IMR-90 (cell line): ENCODE results near the gene PEX19. TPM values are rescaled to one million over a fixed set of nuclear protein-coding genes. Genes with fewer than 3 reads are reported as not detected.

Experiments
- ATAC-seq: fragments of 200-7000 bp; cut with Tn5 transposase; 2 replicates; pipeline ENCODE4 v1.9.1; 2020; ENCODE audit warnings: low read depth, mild to moderate bottlenecking, moderate library complexity
- BruUV-seq: library from RNA; stranded (reverse); fragments of 400-500 nt; replicated peaks from 2 replicates; lab custom pipeline; 2021; lab: Mats Ljungman, UMichigan
- CTCF ChIA-PET: fragments of 300-600 bp; formaldehyde crosslinking; extraction: SDS; loops from one replicate; lab custom pipeline; 2021; ENCODE audit warnings: antibody characterized with exemption; lab: Yijun Ruan, JAX
- POLR2A ChIA-PET: fragments of 300-600 bp; sonication (Branson Sonifier 250); formaldehyde crosslinking; loops from one replicate; lab custom pipeline; 2022; ENCODE audit warnings: antibody characterized with exemption; ENCODE audit not compliant: unreplicated experiment; lab: Charles Lee
- DNase-seq: peaks from one replicate; pipeline ENCODE4 v3.0.0; 2013
- H2AFZ ChIP-seq: replicated peaks from 2 replicates; pipeline ENCODE3; 2013; ENCODE audit warnings: low read length, mild to moderate bottlenecking; ENCODE audit not compliant: poor library complexity
- H2AK5ac ChIP-seq: 2 replicates; pipeline ENCODE4 v1.6.1; 2013; ENCODE audit warnings: low read depth, low read length, inconsistent platforms
- H2AK9ac ChIP-seq: replicated peaks from 2 replicates; pipeline ENCODE3; 2013; ENCODE audit warnings: mild to moderate bottlenecking, low read depth, low read length, moderate library complexity; ENCODE audit not compliant: poor library complexity
- H2BK120ac ChIP-seq: 2 replicates; pipeline ENCODE4 v1.6.1; 2013; ENCODE audit warnings: low read depth, low read length, inconsistent platforms
- H2BK15ac ChIP-seq: 3 replicates; pipeline ENCODE4 v1.6.1; 2013; ENCODE audit warnings: low read depth, low read length, inconsistent platforms
- H2BK20ac ChIP-seq: 2 replicates; pipeline ENCODE4 v1.6.1; 2013; ENCODE audit warnings: low read depth, mild to moderate bottlenecking, inconsistent platforms, low read length, moderate library complexity
- H2BK5ac ChIP-seq: 2 replicates; pipeline ENCODE4 v1.6.1; 2013; ENCODE audit warnings: mild to moderate bottlenecking, low read depth, low read length, inconsistent platforms; ENCODE audit not compliant: poor library complexity, severe bottlenecking
- H3K14ac ChIP-seq: replicated peaks from 2 replicates; pipeline ENCODE4 v1.6.1; 2013; ENCODE audit warnings: low read depth, low read length, inconsistent platforms
- H3K18ac ChIP-seq: 2 replicates; pipeline ENCODE4 v1.6.1; 2013; ENCODE audit warnings: low read depth, low read length, control low read depth
- H3K23ac ChIP-seq: 2 replicates; pipeline ENCODE4 v1.6.1; 2013; ENCODE audit warnings: low read depth, low read length, inconsistent platforms
- H3K27ac ChIP-seq: 2 replicates; pipeline ENCODE4 v1.5.1; 2013; ENCODE audit warnings: mild to moderate bottlenecking, control low read depth, low read length; ENCODE audit not compliant: insufficient read depth
- H3K27me3 ChIP-seq: 2 replicates; pipeline ENCODE4 v1.6.1; 2013; ENCODE audit warnings: low read length; ENCODE audit not compliant: control insufficient read depth, insufficient read depth
- H3K36me3 ChIP-seq: 2 replicates; pipeline ENCODE4 v1.6.1; 2013; ENCODE audit warnings: low read length, mixed read lengths; ENCODE audit not compliant: control insufficient read depth, insufficient read depth
- H3K4ac ChIP-seq: 2 replicates; pipeline ENCODE4 v1.6.1; 2013; ENCODE audit warnings: low read depth, low read length, inconsistent platforms
- H3K4me1 ChIP-seq: 2 replicates; pipeline ENCODE4 v1.6.1; 2013; ENCODE audit warnings: low read length, mixed read lengths; ENCODE audit not compliant: control insufficient read depth, insufficient read depth
- H3K4me2 ChIP-seq: 2 replicates; pipeline ENCODE4 v1.6.1; 2013; ENCODE audit warnings: low read depth, mild to moderate bottlenecking, control low read depth, low read length, moderate library complexity
- H3K4me3 ChIP-seq: 2 replicates; pipeline ENCODE4 v1.5.1; 2013; ENCODE audit warnings: low read depth, mild to moderate bottlenecking, control low read depth, low read length, moderate library complexity; ENCODE audit not compliant: insufficient read depth
- H3K56ac ChIP-seq: 2 replicates; pipeline ENCODE4 v1.6.1; 2013; ENCODE audit warnings: low read length, inconsistent platforms; ENCODE audit not compliant: insufficient read depth; ENCODE audit errors: extremely low read depth
- H3K79me1 ChIP-seq, 2 experiments: 2 replicates each; pipeline ENCODE4 v1.6.1; 2013; ENCODE audit warnings: low read length in 2 of 2, inconsistent platforms in 1 of 2, low read depth in 1 of 2
- H3K9ac ChIP-seq: 2 replicates; pipeline ENCODE4 v1.6.1; 2013; ENCODE audit warnings: low read depth, low read length, control low read depth
- H3K9me1 ChIP-seq: 2 replicates; pipeline ENCODE4 v1.6.1; 2013; ENCODE audit warnings: low read length, inconsistent platforms; ENCODE audit not compliant: insufficient read depth
- H3K9me3 ChIP-seq: 2 replicates; pipeline ENCODE4 v1.6.1; 2013; ENCODE audit warnings: low read length; ENCODE audit not compliant: control insufficient read depth, insufficient read depth
- H4K20me1 ChIP-seq: 2 replicates; pipeline ENCODE4 v1.6.1; 2013; ENCODE audit warnings: low read length, inconsistent platforms; ENCODE audit not compliant: insufficient read depth
- H4K5ac ChIP-seq: 2 replicates; pipeline ENCODE4 v1.6.1; 2013; ENCODE audit warnings: mild to moderate bottlenecking, low read depth, low read length, control low read depth
- H4K8ac ChIP-seq, 2 experiments: 2 replicates each; pipeline ENCODE4 v1.6.1; 2013; ENCODE audit warnings: low read depth in 2 of 2, low read length in 2 of 2, control low read depth in 1 of 2, inconsistent platforms in 1 of 2
- H4K91ac ChIP-seq: 2 replicates; pipeline ENCODE4 v1.6.1; 2013; ENCODE audit warnings: low read depth, low read length, inconsistent platforms; ENCODE audit not compliant: insufficient read depth
- CHD1 ChIP-seq: IDR thresholded peaks from 2 replicates; pipeline ENCODE4 v1.6.1; 2012; ENCODE audit warnings: low read depth, low read length, improper control_type of control experiment
- FOS ChIP-seq: fragments of 150-350 bp; IDR thresholded peaks from 2 replicates; pipeline ENCODE4 v1.6.1; 2016; ENCODE audit warnings: low read depth, low read length
- MAFK ChIP-seq: IDR thresholded peaks from 2 replicates; pipeline ENCODE4 v1.6.1; 2012; ENCODE audit warnings: low read depth, low read length, improper control_type of control experiment
- MAZ ChIP-seq: IDR thresholded peaks from 2 replicates; pipeline ENCODE4 v1.6.1; 2012; ENCODE audit warnings: low read depth, mild to moderate bottlenecking, low read length, improper control_type of control experiment, moderate library complexity, borderline replicate concordance
- USF2 ChIP-seq: fragments of 150-350 bp; IDR thresholded peaks from 2 replicates; pipeline ENCODE4 v1.6.1; 2017; ENCODE audit warnings: mild to moderate bottlenecking, antibody characterized with exemption, low read length, low read depth
- WGBS, 2 experiments: methylation state at CpG; one replicate each; pipeline versions ENCODE4 v1.1.5 to v1.1.7; 2013; ENCODE audit warnings: missing lambda C conversion rate in 2 of 2; ENCODE audit not compliant: insufficient read length in 1 of 2; ENCODE audit errors: extremely low coverage in 2 of 2; 5-methylcytosine and 5-hydroxymethylcytosine counted together
- dilution Hi-C: fragments of 300-500 bp; cut with HindIII; formaldehyde crosslinking; loops from one replicate; pipeline ENCODE4 v1.14.3; 2018; ENCODE audit warnings: low sequenced_read_pairs; ENCODE audit not compliant: unreplicated experiment
- in situ Hi-C: fragments of 300-500 bp; cut with MboI; formaldehyde crosslinking; loops from 3 replicates; pipeline ENCODE4 v1.14.3; 2019; ENCODE audit warnings: low sequenced_read_pairs, inconsistent platforms, mixed read lengths
- intact Hi-C: fragments of 100-400 bp; cut with micrococcal nuclease; formaldehyde crosslinking; loops from 2 replicates; pipeline ENCODE4 v1.10.0; 2022
- polyA plus RNA-seq, 3 experiments: library from polyadenylated mRNA; depleted of rRNA; stranded (reverse); fragments of >200 nt; gene quantifications; 2 replicates each; pipeline ENCODE4 v1.2.3, GENCODE V29; 2012; ENCODE audit warnings: low replicate concordance in 1 of 3
- total RNA-seq: library from RNA; depleted of rRNA; stranded (reverse); fragments of >200 nt; gene quantifications from 2 replicates; pipeline ENCODE4 v1.2.3, GENCODE V29; 2012

PEX19 gene
- total and polyA plus RNA-seq, 2 of the 4 experiments (the other 2 are of a cell fraction), result 44.5 to 67.7 TPM

DNA sequence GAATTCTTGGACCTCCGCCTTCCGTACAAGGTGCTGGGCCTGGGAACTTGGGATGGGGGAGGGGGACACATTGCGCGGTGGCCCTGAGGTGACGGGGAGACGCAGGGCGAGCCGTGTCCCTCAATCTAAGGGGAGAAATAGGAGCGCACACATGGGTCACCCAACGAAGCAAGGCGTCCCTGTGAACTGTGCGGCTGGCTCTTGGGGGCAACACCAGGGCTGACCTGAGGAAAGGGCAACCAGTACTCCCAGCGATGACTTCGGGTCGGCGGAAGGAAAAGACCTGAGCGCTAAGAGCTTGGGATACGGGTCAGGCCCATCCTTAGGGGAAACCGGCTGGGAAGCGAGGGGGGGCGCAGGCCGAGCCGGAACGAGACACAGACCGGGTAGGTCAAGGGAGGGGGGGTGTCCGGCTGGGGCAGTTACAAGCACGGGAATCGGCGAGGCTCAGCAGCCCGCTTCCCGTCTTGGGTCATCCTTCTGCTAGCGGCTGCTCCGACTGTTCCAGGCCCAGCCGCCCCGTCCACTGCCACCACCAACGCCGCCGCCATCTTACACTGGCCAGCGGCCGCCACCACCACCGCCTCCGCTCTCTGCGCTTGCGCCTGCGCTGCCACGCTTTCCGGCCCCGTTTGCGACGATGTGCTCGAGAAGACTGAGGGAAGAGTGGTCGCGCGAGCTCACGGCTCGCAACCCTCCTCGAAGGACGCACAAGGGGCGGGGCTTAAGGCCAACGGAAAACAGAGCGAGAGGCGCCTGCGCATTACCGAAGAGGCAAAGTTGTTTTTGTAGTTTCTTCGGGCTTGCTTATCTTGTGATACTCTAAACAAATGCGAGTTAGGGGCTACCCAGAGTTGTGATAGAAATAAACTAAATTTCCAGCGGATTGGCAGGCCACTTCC is 22.8 kb downstream of the PEX19 start, which contains the start of gene DCAF8 (continued):
- TF ChIP-seq USF2, result no peak
- TF ChIP-seq MAFK, result no peak

- in situ Hi-C loops (no loop called here), intact Hi-C loops (no loop called here), dilution Hi-C loops (no loop called here)
- peak overlapping the region; percentile 97 for H4K91ac ChIP-seq
- peak overlapping the region; percentile 96 for H3K4ac ChIP-seq
- ATAC-seq (peak; percentile 46), DNase-seq (peak; percentile 91)
- peak overlapping the region; percentile 97 for H3K23ac ChIP-seq
- H2BK5ac ChIP-seq, result peak overlapping the region; percentile 91
- no peaks in the 10 kb centered on the region for H3K36me3 ChIP-seq
- peaks cover 12 to 42% of the 10 kb centered on the region in 2 experiments; a peak in 3 of 4 replicates for H3K79me1 ChIP-seq
- H3K27me3 ChIP-seq, result no peaks in the 10 kb centered on the region
- TF ChIP-seq FOS (peak; percentile 74), CHD1 (no peak), MAZ (peak; percentile 31; the same call in 1 of the 2 replicates), USF2 (no peak)
- peak overlapping the region; percentile 92 for H3K9ac ChIP-seq
- no TSS peak for BruUV-seq
- H4K8ac ChIP-seq, result peak overlapping the region; percentile 83 to 95
- H4K20me1 ChIP-seq, result peaks cover 19% of the 10 kb centered on the region
- no peaks in the 10 kb centered on the region for H3K9me3 ChIP-seq
- peak overlapping the region; percentile 81 for H4K5ac ChIP-seq
- peak overlapping the region; percentile 82 for H2BK120ac ChIP-seq
- H3K9me1 ChIP-seq, result peaks cover 4% of the 10 kb centered on the region
- H2BK20ac ChIP-seq, result peak overlapping the region; percentile 30
- H2BK15ac ChIP-seq, result peak overlapping the region; percentile 57; the same call in 2 of the 3 replicates
- H3K27ac ChIP-seq, result peak overlapping the region; percentile 91
- peak overlapping the region; percentile 90 for H2AFZ ChIP-seq
- peak overlapping the region; percentile 77 for H3K18ac ChIP-seq
- H3K4me3 ChIP-seq, result peak overlapping the region; percentile 71
- peak overlapping the region; percentile 95 for H3K56ac ChIP-seq
- peak overlapping the region; percentile 95 for H3K14ac ChIP-seq
- WGBS, 2 experiments, result no CpG with 5 or more reads among the region's 8 CpGs
- ChIA-PET POLR2A (interaction anchor here (1.0 kb wide), 1 partner anchor 9 kb away, joined by 4 read pairs; no protein-coding TSS in a partner anchor), CTCF (interaction anchor here (1.6 to 2.2 kb wide), 2 partner anchors 10 to 18 kb away, joined by 4 to 26 read pairs; no protein-coding TSS in a partner anchor)
- H3K4me1 ChIP-seq, result peaks cover 2% of the 10 kb centered on the region; the same call in 1 of the 2 replicates
- H3K4me2 ChIP-seq, result peak overlapping the region; percentile 76
- H2AK5ac ChIP-seq, result peak overlapping the region; percentile 97
- peak overlapping the region; percentile 100 for H2AK9ac ChIP-seq
These were observed 23.4 kb downstream of the PEX19 start for GRCh38 chr1:160261556-160261892.
